HG03103 (cell line): ENCODE measurements around the gene PRSS38.

Experiments
- ATAC-seq: cut with Tn5 transposase; IDR thresholded peaks from one replicate; pipeline ENCODE4 v1.9.1; 2021; ENCODE audit warnings: low read depth; ENCODE audit not compliant: unreplicated experiment

The PRSS38 gene

GRCh38 chr1:227883641-227884301 lies 68.3 kb downstream of the PRSS38 start:
- no peak for ATAC-seq

- ATAC-seq: no peak
These were observed 69.1 kb downstream of the PRSS38 start for GRCh38 chr1:227884370-227885134.

GRCh38 chr1:227885135-227885647 lies 69.7 kb downstream of the PRSS38 start:
- ATAC-seq: no peak

- ATAC-seq: no peak
These were observed 70.4 kb downstream of the PRSS38 start for GRCh38 chr1:227885648-227886502.

- ATAC-seq: no peak
These were observed 71.1 kb downstream of the PRSS38 start for GRCh38 chr1:227886503-227886961.

- no peak for ATAC-seq
These were observed 71.7 kb downstream of the PRSS38 start for GRCh38 chr1:227886993-227887696.

- ATAC-seq: no peak
These were observed 72.4 kb downstream of the PRSS38 start for GRCh38 chr1:227887697-227888403.

- ATAC-seq: no peak
These were observed 73.0 kb downstream of the PRSS38 start for GRCh38 chr1:227888404-227889046.

- no peak for ATAC-seq
These were observed 73.8 kb downstream of the PRSS38 start for GRCh38 chr1:227889047-227889862.

- ATAC-seq: no peak
These were observed 74.5 kb downstream of the PRSS38 start for GRCh38 chr1:227889863-227890405.

- no peak for ATAC-seq
These were observed 75.2 kb downstream of the PRSS38 start for GRCh38 chr1:227890451-227891222.

GRCh38 chr1:227891223-227891954 lies 75.9 kb downstream of the PRSS38 start:
- ATAC-seq: no peak

GRCh38 chr1:227891955-227892488 lies 76.5 kb downstream of the PRSS38 start:
- no peak for ATAC-seq

- ATAC-seq: no peak
These were observed 77.2 kb downstream of the PRSS38 start for GRCh38 chr1:227892489-227893299.

- no peak for ATAC-seq
These were observed 77.9 kb downstream of the PRSS38 start for GRCh38 chr1:227893300-227893948.
